Rectal smooth muscle tissue (tissue), 1 donor: ENCODE measurements around the gene CLEC4G.
"Not testable (repeated sequence)": the region's sequence is repeated elsewhere in the genome, so short reads cannot be mapped to it uniquely, and the experiment has no call there.

Source experiments
- H3K27ac ChIP-seq: one replicate; pipeline ENCODE4 v1.7.0; 2013; ENCODE audit warnings: low read depth, low read length, inconsistent platforms
- H3K27me3 ChIP-seq: one replicate; pipeline ENCODE4 v1.7.0; 2013; ENCODE audit warnings: low read length; ENCODE audit not compliant: control insufficient read depth, insufficient read depth
- H3K36me3 ChIP-seq: one replicate; pipeline ENCODE4 v1.7.0; 2013; ENCODE audit warnings: low read length; ENCODE audit not compliant: control insufficient read depth, insufficient read depth
- H3K4me1 ChIP-seq: one replicate; pipeline ENCODE4 v1.7.0; 2013; ENCODE audit warnings: low read length; ENCODE audit not compliant: control insufficient read depth, insufficient read depth
- H3K4me3 ChIP-seq: one replicate; pipeline ENCODE4 v1.7.0; 2013; ENCODE audit warnings: low read length
- H3K9ac ChIP-seq: one replicate; pipeline ENCODE4 v1.7.0; 2013; ENCODE audit warnings: low read length

Gene CLEC4G, protein sequence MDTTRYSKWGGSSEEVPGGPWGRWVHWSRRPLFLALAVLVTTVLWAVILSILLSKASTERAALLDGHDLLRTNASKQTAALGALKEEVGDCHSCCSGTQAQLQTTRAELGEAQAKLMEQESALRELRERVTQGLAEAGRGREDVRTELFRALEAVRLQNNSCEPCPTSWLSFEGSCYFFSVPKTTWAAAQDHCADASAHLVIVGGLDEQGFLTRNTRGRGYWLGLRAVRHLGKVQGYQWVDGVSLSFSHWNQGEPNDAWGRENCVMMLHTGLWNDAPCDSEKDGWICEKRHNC

DNA sequence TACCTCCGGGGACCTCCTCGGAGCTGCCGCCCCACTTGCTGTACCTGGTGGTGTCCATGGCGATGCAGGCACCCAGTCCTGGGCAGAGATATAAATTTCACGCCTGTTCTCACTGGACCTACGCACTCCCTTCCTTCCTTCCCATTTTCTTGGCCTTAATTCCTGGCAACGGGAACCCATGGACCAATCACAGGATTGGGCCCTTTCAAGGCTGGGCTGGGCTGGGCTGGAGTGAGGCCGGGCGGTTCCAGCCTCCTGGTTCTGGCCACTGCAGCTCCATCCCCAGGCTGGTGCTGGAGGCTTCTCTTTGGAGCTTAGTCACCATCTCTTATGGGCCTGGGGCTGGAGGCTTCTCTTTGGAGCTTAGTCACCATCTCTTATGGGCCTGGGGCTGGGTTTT is at the start of gene CLEC4G:
CLEC4G (minus strand) TSS at position 66 of the 400 bp plus-strand sequence; CDS start at position 58, 8 bp downstream.
- Histone ChIP-seq H3K27me3 (peaks cover 16% of the 10 kb centered on the region), H3K27ac (no peak within 1 kb of the TSS)

DNA sequence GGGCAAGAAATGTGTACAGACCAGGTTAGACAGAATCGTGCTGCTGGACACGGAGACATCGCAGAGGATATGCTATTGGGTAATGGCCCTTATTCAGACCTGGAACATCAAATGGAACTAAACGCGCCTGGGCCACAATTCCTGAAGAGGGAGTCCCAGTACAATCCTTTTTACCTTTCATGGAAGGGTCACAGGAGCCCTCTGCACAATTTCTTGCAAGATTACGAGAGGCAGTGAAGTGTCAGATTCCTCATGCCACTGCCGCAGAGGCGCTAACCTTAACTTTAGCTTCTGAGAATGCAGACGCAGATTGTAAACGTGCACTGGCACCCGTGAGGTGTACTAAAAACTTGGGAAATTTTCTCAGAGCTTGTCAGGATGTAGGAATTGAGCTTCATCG is 49.2 kb upstream of the CLEC4G start:
- Histone ChIP-seq H3K36me3 (no peaks in the 10 kb centered on the region), H3K27me3 (no peaks in the 10 kb centered on the region), H3K27ac (no peak overlapping the region), H3K9ac (no peak overlapping the region), H3K4me3 (no peak overlapping the region), H3K4me1 (no peaks in the 10 kb centered on the region)

More for the DNA sequence above, at the start of gene CLEC4G:
- H3K36me3 ChIP-seq, result no peaks in the 10 kb centered on the region
- no peak within 1 kb of the TSS for H3K9ac ChIP-seq
- no peaks in the 10 kb centered on the region for H3K4me1 ChIP-seq
- H3K4me3 ChIP-seq, result no peak within 1 kb of the TSS

DNA sequence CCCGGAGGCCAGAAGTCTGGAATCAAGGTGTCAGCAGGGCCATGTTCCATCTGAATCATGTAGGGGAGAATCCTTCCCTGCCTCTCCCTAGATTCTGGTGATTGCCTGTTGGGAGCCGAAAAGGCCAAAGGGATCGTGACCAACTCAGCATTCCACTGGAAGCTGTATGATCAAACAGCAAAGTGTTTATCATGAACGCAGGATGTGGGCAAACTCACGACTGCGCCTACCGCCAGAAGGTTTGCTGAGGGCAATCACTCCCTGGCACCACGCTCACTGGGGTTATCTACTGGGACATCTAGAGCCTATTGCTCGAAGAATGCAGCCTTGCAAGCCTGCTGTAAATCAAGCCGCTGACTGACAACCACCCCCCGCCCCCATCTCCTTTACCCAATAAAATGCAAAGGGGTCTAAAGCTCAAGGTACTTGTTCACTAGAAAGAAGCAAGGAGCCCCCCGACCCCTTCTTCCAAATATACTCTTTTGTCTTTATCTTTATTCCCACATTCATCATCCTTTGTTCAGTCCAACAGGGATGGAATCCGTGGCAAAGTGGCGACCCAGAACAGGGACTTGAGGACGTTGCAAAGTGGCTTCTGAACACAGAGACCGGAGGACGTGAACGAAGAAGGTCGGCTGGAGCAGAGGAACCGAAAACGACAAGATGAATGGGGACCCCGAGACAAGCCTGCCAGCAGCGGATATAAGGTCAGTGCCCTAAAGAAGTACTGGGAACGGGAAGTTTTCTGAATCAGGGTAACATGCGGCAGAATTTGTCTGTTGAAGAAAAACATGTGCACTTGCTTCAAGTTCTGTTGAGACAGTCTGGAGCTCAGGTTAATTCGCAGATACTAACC is 47.9 kb upstream of the CLEC4G start:
- no peaks in the 10 kb centered on the region for H3K36me3 ChIP-seq
- no peak overlapping the region for H3K9ac ChIP-seq
- no peak overlapping the region for H3K4me3 ChIP-seq
- no peak overlapping the region for H3K27ac ChIP-seq
- no peaks in the 10 kb centered on the region for H3K4me1 ChIP-seq
- H3K27me3 ChIP-seq, result no peaks in the 10 kb centered on the region

DNA sequence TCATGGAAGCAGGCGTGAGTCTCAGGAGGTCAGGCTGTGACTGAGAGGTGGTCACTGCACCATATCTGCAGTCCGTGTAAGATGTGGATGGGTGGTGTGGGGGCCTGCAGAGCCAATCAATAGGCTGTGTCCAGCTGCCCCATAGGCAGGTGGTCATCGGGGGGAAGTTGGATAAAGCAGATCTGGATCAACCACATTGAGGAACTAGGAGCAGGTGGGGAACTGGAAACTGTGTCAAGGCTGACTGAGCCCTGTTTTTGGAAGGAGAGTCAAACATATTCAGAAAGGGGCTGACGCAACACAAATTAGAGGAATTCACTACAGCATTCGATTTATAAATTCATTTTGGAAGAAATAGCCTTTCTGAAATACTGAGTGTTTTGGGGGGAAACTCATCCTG is 46.2 kb upstream of the CLEC4G start:
- Histone ChIP-seq H3K4me1 (no peaks in the 10 kb centered on the region), H3K4me3 (no peak overlapping the region), H3K27ac (no peak overlapping the region), H3K27me3 (no peaks in the 10 kb centered on the region), H3K9ac (no peak overlapping the region), H3K36me3 (no peaks in the 10 kb centered on the region)

DNA sequence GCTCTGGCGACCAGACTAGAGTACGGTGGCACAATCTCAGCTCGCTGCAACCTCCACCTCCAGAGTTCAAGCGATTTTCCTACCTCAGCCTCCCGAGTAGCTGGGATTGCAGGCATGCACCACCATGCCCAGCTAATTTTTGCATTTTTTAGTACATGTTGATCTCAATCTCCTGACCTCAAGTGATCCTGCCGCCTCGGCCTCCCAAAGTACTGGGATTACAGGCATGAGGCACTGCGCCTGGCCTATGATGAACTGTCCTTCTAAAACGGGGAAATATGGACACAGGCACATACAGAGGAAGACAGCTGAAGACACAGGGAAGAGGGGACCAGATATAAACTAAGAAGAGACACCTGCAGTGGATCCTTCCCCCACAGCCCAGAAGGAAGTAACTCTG is 43.9 kb upstream of the CLEC4G start:
- Histone ChIP-seq H3K27ac (no peak overlapping the region), H3K27me3 (no peaks in the 10 kb centered on the region), H3K36me3 (no peaks in the 10 kb centered on the region)

DNA sequence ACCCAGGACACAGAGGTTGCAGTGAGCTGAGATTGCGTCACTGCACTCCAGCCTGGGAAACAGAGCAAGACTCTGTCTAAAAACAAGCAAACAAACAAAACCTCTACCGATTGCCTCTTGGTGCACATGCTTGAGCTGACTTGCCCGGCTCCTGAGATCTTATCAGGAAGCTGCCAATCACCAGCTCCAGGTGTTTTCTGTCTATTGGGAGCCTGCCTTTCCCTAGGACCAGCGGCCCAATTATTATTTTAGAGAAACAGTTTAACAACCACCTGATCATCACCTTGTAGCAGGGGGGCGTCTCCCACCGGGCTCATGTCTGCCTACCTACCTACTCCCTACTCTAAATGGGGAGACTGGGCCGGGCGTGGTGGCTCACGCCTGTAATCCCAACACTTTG is 41.9 kb upstream of the CLEC4G start:
- H3K9ac ChIP-seq, result no peak overlapping the region
- no peaks in the 10 kb centered on the region for H3K36me3 ChIP-seq
- H3K27me3 ChIP-seq, result no peaks in the 10 kb centered on the region
- H3K27ac ChIP-seq, result no peak overlapping the region
- no peaks in the 10 kb centered on the region for H3K4me1 ChIP-seq
- no peak overlapping the region for H3K4me3 ChIP-seq

More for the DNA sequence above, 43.9 kb upstream of the CLEC4G start:
- Histone ChIP-seq H3K4me3 (no peak overlapping the region), H3K4me1 (no peaks in the 10 kb centered on the region), H3K9ac (no peak overlapping the region)

DNA sequence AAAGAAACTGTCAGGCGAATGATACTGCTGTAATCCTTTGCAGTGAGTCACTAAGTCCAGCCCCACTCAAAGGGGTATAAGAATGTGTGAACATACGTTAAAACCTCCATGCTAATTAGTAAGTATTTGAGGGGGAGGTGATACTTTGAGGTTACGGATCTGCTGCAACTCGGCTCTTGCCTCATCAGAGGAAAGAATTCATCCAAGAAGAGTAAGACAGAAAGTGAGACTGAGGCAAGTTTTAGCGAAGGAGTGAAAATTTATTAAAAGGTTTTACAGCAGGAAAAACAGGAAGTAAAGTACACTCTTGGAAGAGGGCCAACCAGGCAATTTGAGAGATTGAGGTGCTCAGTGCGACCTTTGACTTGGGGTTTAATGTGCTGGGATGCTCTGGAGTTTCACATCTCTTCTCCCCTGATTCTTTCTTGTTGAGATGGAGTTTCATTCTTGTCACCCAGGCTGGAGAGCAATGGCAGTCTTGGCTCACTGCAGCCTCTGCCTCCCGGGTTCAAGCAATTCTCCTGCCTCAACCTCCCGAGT is 40.9 kb upstream of the CLEC4G start:
- H3K36me3 ChIP-seq, result no peaks in the 10 kb centered on the region
- H3K4me1 ChIP-seq, result no peaks in the 10 kb centered on the region
- no peak overlapping the region for H3K27ac ChIP-seq
- H3K4me3 ChIP-seq, result no peak overlapping the region
- H3K9ac ChIP-seq, result no peak overlapping the region
- H3K27me3 ChIP-seq, result no peaks in the 10 kb centered on the region

DNA sequence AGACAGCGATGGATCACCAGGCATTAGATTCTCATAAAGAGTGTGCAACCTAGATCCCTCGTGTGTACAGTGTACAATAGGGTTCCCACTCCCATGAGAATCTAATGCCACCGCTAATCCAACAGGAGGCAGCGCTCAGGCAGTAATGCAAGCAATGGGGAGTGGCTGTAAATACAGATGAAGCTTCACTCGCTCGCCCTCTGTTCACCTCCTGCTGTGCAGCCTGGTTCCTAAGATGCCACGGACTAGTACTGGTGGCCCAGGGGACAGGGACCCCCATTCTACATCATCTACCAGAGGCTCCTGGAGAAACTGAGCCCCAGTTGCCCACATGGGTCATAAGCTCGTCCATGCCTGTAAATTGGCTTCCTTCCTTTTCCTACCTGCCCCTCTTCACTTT is 39.2 kb upstream of the CLEC4G start:
- Histone ChIP-seq H3K27ac (no peak overlapping the region), H3K27me3 (no peaks in the 10 kb centered on the region), H3K4me3 (no peak overlapping the region), H3K4me1 (no peaks in the 10 kb centered on the region), H3K9ac (no peak overlapping the region), H3K36me3 (no peaks in the 10 kb centered on the region)

DNA sequence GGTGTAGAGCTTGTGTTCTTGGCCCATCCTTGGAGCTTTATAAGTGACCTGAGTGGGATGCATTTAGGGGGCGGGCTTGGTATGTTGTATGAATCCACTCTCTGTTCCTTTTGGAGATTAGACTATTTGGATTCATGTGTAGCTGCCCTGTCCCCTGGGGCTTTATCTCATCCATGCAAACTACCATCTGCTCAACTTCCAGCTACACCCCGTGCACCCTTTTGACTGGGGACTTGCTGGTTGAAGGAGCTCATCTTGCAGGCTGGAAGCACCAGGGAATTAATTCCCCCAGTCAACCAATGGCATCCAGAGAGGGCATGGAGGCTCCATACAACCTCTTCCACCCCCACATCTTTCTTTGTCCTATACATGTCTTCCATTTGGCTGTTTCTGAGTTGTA is 37.3 kb upstream of the CLEC4G start:
- H3K9ac ChIP-seq, result no peak overlapping the region
- H3K4me1 ChIP-seq, result no peaks in the 10 kb centered on the region
- H3K4me3 ChIP-seq, result no peak overlapping the region
- H3K27me3 ChIP-seq, result no peaks in the 10 kb centered on the region
- no peaks in the 10 kb centered on the region for H3K36me3 ChIP-seq
- H3K27ac ChIP-seq, result no peak overlapping the region

DNA sequence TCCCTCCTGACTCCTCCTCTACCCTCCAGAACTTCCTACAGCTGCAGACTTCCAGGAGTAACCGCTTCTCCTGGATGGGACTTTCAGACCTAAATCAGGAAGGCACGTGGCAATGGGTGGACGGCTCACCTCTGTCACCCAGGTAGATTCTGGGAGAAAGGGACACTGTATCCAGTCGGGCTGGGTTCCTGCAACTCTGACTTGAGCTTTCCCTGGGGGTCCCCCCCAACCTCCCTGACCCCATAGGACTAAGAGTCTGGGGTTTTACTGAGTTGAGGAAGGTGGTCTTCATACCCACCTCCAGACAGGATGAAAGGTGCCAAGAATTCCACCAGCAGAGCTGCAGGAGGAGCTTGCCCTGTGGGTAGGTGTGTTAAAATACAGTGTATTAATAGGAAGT is 35.6 kb upstream of the CLEC4G start:
- Histone ChIP-seq H3K4me3 (no peak overlapping the region), H3K27ac (no peak overlapping the region), H3K27me3 (no peaks in the 10 kb centered on the region), H3K9ac (no peak overlapping the region), H3K4me1 (no peaks in the 10 kb centered on the region), H3K36me3 (no peaks in the 10 kb centered on the region)

DNA sequence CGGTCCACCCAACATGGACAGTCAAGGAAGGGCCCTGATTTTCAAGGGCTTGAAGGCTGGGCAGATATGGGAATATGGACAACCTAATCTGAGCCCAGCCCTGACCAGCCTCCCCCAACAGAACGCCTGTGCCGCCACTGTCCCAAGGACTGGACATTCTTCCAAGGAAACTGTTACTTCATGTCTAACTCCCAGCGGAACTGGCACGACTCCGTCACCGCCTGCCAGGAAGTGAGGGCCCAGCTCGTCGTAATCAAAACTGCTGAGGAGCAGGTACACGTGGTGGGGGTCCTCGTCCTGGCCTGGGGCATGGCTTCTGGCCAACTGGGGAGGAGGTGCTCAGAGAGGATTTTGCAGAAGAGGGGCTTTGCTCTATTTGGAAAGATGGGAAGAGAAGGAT is 34.6 kb upstream of the CLEC4G start:
- no peak overlapping the region for H3K9ac ChIP-seq
- H3K36me3 ChIP-seq, result no peaks in the 10 kb centered on the region
- H3K27me3 ChIP-seq, result no peaks in the 10 kb centered on the region
- H3K4me3 ChIP-seq, result no peak overlapping the region
- no peaks in the 10 kb centered on the region for H3K4me1 ChIP-seq
- no peak overlapping the region for H3K27ac ChIP-seq

DNA sequence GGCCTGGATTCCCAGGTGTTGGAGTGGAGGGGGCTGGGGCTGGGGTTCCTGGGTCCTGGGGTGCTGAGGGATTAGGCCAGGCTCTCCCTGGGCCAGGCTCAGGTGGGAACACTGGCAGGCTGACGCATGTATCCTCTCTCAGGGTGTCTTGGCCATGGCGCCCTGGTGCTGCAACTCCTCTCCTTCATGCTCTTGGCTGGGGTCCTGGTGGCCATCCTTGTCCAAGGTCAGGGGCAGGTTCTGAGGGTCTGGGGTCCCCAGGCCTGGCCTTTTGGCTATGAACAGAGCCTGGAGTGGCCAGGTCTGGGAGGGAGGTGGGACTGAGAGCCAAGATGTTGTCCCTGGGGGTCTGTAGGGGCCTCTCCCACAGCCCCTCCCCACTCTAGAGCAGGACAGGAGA is 33.1 kb upstream of the CLEC4G start:
- not testable (repeated sequence) for H3K27ac ChIP-seq, H3K27me3 ChIP-seq

More for the DNA sequence above, 33.1 kb upstream of the CLEC4G start:
- H3K4me1 ChIP-seq, H3K4me3 ChIP-seq, H3K9ac ChIP-seq, H3K36me3 ChIP-seq: not testable (repeated sequence)
